ENCODE measurements around the gene CCL28. TPM values are rescaled to one million over a fixed set of nuclear protein-coding genes. Genes with fewer than 3 reads are reported as not detected.

The CCL28 gene
- polyA plus RNA-seq, 2 donors: 2.2 to 3.9 TPM

- Histone ChIP-seq H3K36me3 (ENCODE audit: control insufficient read depth in 2 of 2, insufficient read depth in 2 of 2, low read length in 1 of 2) (no peaks in the 10 kb centered on the region), H3K4me1 (ENCODE audit: control insufficient read depth in 2 of 2, insufficient read depth in 2 of 2, low read length in 1 of 2) (peaks cover 0 to 2% of the 10 kb centered on the region in 2 donors), H3K9me3 (ENCODE audit: control insufficient read depth in 2 of 2, insufficient read depth in 1 of 2, low read depth in 1 of 2, low read length in 1 of 2) (no peaks in the 10 kb centered on the region), H3K27me3 (ENCODE audit: control insufficient read depth in 1 of 2, insufficient read depth in 2 of 2, low read length in 2 of 2) (no peaks in the 10 kb centered on the region), H3K27ac (ENCODE audit: low read depth in 2 of 2, low read length in 1 of 2) (no peak overlapping the region), H3K4me3 (ENCODE audit: low read depth in 1 of 2, low read length in 2 of 2) (no peak overlapping the region)
- WGBS, 2 donors: 58 to 80% methylated on average over 3 of the region's 3 CpGs
Measured at GRCh38 chr5:43352131-43352530, 60.1 kb downstream of the CCL28 start.

- Histone ChIP-seq H3K27ac (ENCODE audit: low read depth in 2 of 2, low read length in 1 of 2) (peak overlapping the region; percentile 57 to 74), H3K36me3 (ENCODE audit: control insufficient read depth in 2 of 2, insufficient read depth in 2 of 2, low read length in 1 of 2) (no peaks in the 10 kb centered on the region), H3K4me3 (ENCODE audit: low read depth in 1 of 2, low read length in 2 of 2) (no peak overlapping the region), H3K27me3 (ENCODE audit: control insufficient read depth in 1 of 2, insufficient read depth in 2 of 2, low read length in 2 of 2) (no peaks in the 10 kb centered on the region), H3K9me3 (ENCODE audit: control insufficient read depth in 2 of 2, insufficient read depth in 1 of 2, low read depth in 1 of 2, low read length in 1 of 2) (no peaks in the 10 kb centered on the region), H3K4me1 (ENCODE audit: control insufficient read depth in 2 of 2, insufficient read depth in 2 of 2, low read length in 1 of 2) (no peaks in the 10 kb centered on the region)
- WGBS, 2 donors: 63 to 74% methylated on average over 1 of the region's 1 CpG
Measured at GRCh38 chr5:43348861-43349363, 63.3 kb downstream of the CCL28 start.

DNA sequence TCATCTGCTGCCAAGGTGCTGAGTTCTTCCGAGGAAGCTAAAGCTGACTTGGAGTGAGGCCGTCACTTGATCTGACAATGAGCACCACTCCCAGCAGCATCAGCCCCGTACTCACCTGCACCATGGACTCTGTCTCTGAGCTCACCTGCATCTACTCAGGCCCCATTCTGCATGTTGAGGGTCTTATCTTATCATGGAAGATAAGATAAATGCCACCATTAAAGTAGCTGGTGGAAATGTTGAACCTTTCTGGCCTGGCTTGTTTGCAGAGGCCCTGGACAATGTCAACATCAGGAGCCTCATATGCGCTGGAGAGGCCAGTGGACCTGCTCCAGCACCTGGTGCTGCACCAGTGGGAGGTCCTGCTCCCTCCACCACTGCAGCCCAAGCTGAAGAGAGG is 64.0 kb downstream of the CCL28 start:
- Histone ChIP-seq H3K4me3 (ENCODE audit: low read depth in 1 of 2, low read length in 2 of 2) (no peak overlapping the region), H3K9me3 (ENCODE audit: control insufficient read depth in 2 of 2, insufficient read depth in 1 of 2, low read depth in 1 of 2, low read length in 1 of 2) (no peaks in the 10 kb centered on the region), H3K27me3 (ENCODE audit: control insufficient read depth in 1 of 2, insufficient read depth in 2 of 2, low read length in 2 of 2) (no peaks in the 10 kb centered on the region), H3K27ac (ENCODE audit: low read depth in 2 of 2, low read length in 1 of 2) (no peak overlapping the region), H3K36me3 (ENCODE audit: control insufficient read depth in 2 of 2, insufficient read depth in 2 of 2, low read length in 1 of 2) (no peaks in the 10 kb centered on the region), H3K4me1 (ENCODE audit: control insufficient read depth in 2 of 2, insufficient read depth in 2 of 2, low read length in 1 of 2) (no peaks in the 10 kb centered on the region)
- WGBS, 2 donors: 61 to 81% methylated on average over 4 of the region's 4 CpGs

- WGBS, 2 donors: 67 to 88% methylated on average over 1 of the region's 1 CpG
Measured at GRCh38 chr5:43338862-43339261, 73.3 kb downstream of the CCL28 start.

GRCh38 chr5:43336159-43336558 is 76.0 kb downstream of the CCL28 start:
- Histone ChIP-seq H3K4me1 (ENCODE audit: control insufficient read depth in 2 of 2, insufficient read depth in 2 of 2, low read length in 1 of 2) (no peaks in the 10 kb centered on the region), H3K36me3 (ENCODE audit: control insufficient read depth in 2 of 2, insufficient read depth in 2 of 2, low read length in 1 of 2) (no peaks in the 10 kb centered on the region), H3K9me3 (ENCODE audit: control insufficient read depth in 2 of 2, insufficient read depth in 1 of 2, low read depth in 1 of 2, low read length in 1 of 2) (peaks cover 8 to 14% of the 10 kb centered on the region in 2 donors), H3K4me3 (ENCODE audit: low read depth in 1 of 2, low read length in 2 of 2) (no peak overlapping the region), H3K27me3 (ENCODE audit: control insufficient read depth in 1 of 2, insufficient read depth in 2 of 2, low read length in 2 of 2) (no peaks in the 10 kb centered on the region), H3K27ac (ENCODE audit: low read depth in 2 of 2, low read length in 1 of 2) (no peak overlapping the region)
- whole genome bisulfite sequencing, 2 donors: 60 to 76% methylated on average over 2 of the region's 2 CpGs

More at GRCh38 chr5:43338862-43339261, 73.3 kb downstream of the CCL28 start:
- H3K27me3 ChIP-seq (ENCODE audit: control insufficient read depth in 1 of 2, insufficient read depth in 2 of 2, low read length in 2 of 2): no peaks in the 10 kb centered on the region
- H3K4me3 ChIP-seq (ENCODE audit: low read depth in 1 of 2, low read length in 2 of 2): no peak overlapping the region
- H3K27ac ChIP-seq (ENCODE audit: low read depth in 2 of 2, low read length in 1 of 2): peak overlapping the region in 1 of 2 donors; percentile 52
- no peaks in the 10 kb centered on the region for H3K36me3 ChIP-seq (ENCODE audit: control insufficient read depth in 2 of 2, insufficient read depth in 2 of 2, low read length in 1 of 2)
- peaks cover 8 to 14% of the 10 kb centered on the region in 2 donors for H3K9me3 ChIP-seq (ENCODE audit: control insufficient read depth in 2 of 2, insufficient read depth in 1 of 2, low read depth in 1 of 2, low read length in 1 of 2)
- no peaks in the 10 kb centered on the region for H3K4me1 ChIP-seq (ENCODE audit: control insufficient read depth in 2 of 2, insufficient read depth in 2 of 2, low read length in 1 of 2)

GRCh38 chr5:43335681-43336080 is 76.5 kb downstream of the CCL28 start:
- Histone ChIP-seq H3K4me1 (ENCODE audit: control insufficient read depth in 2 of 2, insufficient read depth in 2 of 2, low read length in 1 of 2) (no peaks in the 10 kb centered on the region), H3K9me3 (ENCODE audit: control insufficient read depth in 2 of 2, insufficient read depth in 1 of 2, low read depth in 1 of 2, low read length in 1 of 2) (peaks cover 5 to 10% of the 10 kb centered on the region in 2 donors), H3K4me3 (ENCODE audit: low read depth in 1 of 2, low read length in 2 of 2) (no peak overlapping the region), H3K27me3 (ENCODE audit: control insufficient read depth in 1 of 2, insufficient read depth in 2 of 2, low read length in 2 of 2) (no peaks in the 10 kb centered on the region), H3K36me3 (ENCODE audit: control insufficient read depth in 2 of 2, insufficient read depth in 2 of 2, low read length in 1 of 2) (no peaks in the 10 kb centered on the region), H3K27ac (ENCODE audit: low read depth in 2 of 2, low read length in 1 of 2) (no peak overlapping the region)
- WGBS, 2 donors: 66 to 77% methylated on average over 4 of the region's 4 CpGs

DNA sequence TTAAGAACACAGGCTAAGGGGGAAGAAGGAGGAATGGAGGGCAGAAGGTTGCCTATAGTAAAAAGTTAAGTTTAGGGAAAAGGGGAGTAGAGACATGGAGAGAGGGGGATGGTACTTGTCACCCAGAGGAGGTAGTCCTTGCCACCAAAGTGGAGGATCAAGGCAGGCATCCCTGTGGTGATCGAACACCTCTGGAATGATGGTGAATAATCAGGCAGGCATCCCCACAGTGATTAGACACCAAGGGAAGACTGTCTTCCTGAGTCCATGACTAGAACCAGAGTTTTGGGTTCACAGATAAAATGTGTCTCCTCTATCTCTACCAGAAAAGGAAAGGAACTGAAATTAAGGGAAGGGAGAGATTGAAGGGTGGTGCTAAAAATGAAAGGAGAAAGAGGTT is 79.8 kb downstream of the CCL28 start:
- 94 to 100% methylated on average over 1 of the region's 1 CpG for WGBS, 2 donors
- Histone ChIP-seq H3K9me3 (ENCODE audit: control insufficient read depth in 2 of 2, insufficient read depth in 1 of 2, low read depth in 1 of 2, low read length in 1 of 2) (peaks cover 5 to 11% of the 10 kb centered on the region in 2 donors), H3K4me3 (ENCODE audit: low read depth in 1 of 2, low read length in 2 of 2) (no peak overlapping the region)

More for the DNA sequence above, 79.8 kb downstream of the CCL28 start:
- H3K27ac ChIP-seq (ENCODE audit: low read depth in 2 of 2, low read length in 1 of 2): no peak overlapping the region
- no peaks in the 10 kb centered on the region for H3K36me3 ChIP-seq (ENCODE audit: control insufficient read depth in 2 of 2, insufficient read depth in 2 of 2, low read length in 1 of 2)
- no peaks in the 10 kb centered on the region for H3K27me3 ChIP-seq (ENCODE audit: control insufficient read depth in 1 of 2, insufficient read depth in 2 of 2, low read length in 2 of 2)
- H3K4me1 ChIP-seq (ENCODE audit: control insufficient read depth in 2 of 2, insufficient read depth in 2 of 2, low read length in 1 of 2): no peaks in the 10 kb centered on the region

Other genes with a start within 250 kb of the CCL28 start
- gene NIM1K, start 220.2 kb downstream of the CCL28 start, polyA plus RNA-seq: under 1 TPM; 0.12 to 0.21 TPM
- 100 to 1,000 TPM in 1 of 2 donors, 10 to 100 TPM in 1; 98.8 to 128 TPM for gene HMGCS1, start 99.0 kb downstream of the CCL28 start, polyA plus RNA-seq
- 1 to 10 TPM; 6.0 to 7.2 TPM for gene TMEM267, start 71.5 kb upstream of the CCL28 start, polyA plus RNA-seq
- gene C5orf34, start 102.8 kb upstream of the CCL28 start, polyA plus RNA-seq: 1 to 10 TPM; 1.2 to 1.5 TPM
- gene PAIP1, start 144.7 kb upstream of the CCL28 start, polyA plus RNA-seq: 10 to 100 TPM; 28.7 to 35.2 TPM
- gene NNT, start 190.8 kb upstream of the CCL28 start, polyA plus RNA-seq: 10 to 100 TPM in 1 of 2 donors, 1 to 10 TPM in 1; 7.7 to 13.4 TPM

All from esophagus (tissue), 2 donors.